ENCODE measurements around the gene C3orf49.

DNA sequence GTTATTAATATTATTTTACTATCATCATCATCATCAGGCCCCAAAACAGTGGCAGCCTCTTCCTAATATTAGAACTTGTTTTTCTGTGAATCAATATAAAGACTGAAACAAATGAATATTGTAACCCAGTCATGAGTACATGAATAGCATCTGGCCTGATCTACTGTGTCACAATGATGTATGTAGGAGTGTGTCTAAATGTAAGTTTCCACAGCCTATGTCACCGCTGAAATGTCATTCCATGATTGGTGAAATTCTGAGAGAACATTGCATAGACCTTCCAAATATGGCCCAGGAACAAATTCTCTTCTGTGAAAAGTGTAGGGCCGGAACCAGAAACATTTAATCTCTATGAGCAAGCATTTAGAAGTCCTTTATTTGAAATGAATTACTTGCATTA lies 20.6 kb upstream of the C3orf49 start:
- TF ChIP-seq, protein P1, sequence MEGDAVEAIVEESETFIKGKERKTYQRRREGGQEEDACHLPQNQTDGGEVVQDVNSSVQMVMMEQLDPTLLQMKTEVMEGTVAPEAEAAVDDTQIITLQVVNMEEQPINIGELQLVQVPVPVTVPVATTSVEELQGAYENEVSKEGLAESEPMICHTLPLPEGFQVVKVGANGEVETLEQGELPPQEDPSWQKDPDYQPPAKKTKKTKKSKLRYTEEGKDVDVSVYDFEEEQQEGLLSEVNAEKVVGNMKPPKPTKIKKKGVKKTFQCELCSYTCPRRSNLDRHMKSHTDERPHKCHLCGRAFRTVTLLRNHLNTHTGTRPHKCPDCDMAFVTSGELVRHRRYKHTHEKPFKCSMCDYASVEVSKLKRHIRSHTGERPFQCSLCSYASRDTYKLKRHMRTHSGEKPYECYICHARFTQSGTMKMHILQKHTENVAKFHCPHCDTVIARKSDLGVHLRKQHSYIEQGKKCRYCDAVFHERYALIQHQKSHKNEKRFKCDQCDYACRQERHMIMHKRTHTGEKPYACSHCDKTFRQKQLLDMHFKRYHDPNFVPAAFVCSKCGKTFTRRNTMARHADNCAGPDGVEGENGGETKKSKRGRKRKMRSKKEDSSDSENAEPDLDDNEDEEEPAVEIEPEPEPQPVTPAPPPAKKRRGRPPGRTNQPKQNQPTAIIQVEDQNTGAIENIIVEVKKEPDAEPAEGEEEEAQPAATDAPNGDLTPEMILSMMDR (IDR thresholded peaks at IDR 0.05): no peak
- TF ChIP-seq POLR2AphosphoS5 (IDR thresholded peaks at IDR 0.05): no peak
- no peak for TF ChIP-seq EP300 (IDR thresholded peaks at IDR 0.05)
